Stromal cell of bone marrow (primary cell): Measurements from ENCODE around the gene GON4L.
"Not testable (repeated sequence)": the region's sequence is repeated elsewhere in the genome, so short reads cannot be mapped to it uniquely, and the experiment has no call there.

ENCODE experiments used
- DNase-seq: peaks from one replicate; pipeline ENCODE4 v3.0.0-alpha.2; 2012; ENCODE audit warnings: low read depth

Gene GON4L, protein sequence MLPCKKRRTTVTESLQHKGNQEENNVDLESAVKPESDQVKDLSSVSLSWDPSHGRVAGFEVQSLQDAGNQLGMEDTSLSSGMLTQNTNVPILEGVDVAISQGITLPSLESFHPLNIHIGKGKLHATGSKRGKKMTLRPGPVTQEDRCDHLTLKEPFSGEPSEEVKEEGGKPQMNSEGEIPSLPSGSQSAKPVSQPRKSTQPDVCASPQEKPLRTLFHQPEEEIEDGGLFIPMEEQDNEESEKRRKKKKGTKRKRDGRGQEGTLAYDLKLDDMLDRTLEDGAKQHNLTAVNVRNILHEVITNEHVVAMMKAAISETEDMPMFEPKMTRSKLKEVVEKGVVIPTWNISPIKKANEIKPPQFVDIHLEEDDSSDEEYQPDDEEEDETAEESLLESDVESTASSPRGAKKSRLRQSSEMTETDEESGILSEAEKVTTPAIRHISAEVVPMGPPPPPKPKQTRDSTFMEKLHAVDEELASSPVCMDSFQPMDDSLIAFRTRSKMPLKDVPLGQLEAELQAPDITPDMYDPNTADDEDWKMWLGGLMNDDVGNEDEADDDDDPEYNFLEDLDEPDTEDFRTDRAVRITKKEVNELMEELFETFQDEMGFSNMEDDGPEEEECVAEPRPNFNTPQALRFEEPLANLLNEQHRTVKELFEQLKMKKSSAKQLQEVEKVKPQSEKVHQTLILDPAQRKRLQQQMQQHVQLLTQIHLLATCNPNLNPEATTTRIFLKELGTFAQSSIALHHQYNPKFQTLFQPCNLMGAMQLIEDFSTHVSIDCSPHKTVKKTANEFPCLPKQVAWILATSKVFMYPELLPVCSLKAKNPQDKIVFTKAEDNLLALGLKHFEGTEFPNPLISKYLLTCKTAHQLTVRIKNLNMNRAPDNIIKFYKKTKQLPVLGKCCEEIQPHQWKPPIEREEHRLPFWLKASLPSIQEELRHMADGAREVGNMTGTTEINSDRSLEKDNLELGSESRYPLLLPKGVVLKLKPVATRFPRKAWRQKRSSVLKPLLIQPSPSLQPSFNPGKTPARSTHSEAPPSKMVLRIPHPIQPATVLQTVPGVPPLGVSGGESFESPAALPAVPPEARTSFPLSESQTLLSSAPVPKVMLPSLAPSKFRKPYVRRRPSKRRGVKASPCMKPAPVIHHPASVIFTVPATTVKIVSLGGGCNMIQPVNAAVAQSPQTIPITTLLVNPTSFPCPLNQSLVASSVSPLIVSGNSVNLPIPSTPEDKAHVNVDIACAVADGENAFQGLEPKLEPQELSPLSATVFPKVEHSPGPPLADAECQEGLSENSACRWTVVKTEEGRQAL (N-terminal part only)

DNA sequence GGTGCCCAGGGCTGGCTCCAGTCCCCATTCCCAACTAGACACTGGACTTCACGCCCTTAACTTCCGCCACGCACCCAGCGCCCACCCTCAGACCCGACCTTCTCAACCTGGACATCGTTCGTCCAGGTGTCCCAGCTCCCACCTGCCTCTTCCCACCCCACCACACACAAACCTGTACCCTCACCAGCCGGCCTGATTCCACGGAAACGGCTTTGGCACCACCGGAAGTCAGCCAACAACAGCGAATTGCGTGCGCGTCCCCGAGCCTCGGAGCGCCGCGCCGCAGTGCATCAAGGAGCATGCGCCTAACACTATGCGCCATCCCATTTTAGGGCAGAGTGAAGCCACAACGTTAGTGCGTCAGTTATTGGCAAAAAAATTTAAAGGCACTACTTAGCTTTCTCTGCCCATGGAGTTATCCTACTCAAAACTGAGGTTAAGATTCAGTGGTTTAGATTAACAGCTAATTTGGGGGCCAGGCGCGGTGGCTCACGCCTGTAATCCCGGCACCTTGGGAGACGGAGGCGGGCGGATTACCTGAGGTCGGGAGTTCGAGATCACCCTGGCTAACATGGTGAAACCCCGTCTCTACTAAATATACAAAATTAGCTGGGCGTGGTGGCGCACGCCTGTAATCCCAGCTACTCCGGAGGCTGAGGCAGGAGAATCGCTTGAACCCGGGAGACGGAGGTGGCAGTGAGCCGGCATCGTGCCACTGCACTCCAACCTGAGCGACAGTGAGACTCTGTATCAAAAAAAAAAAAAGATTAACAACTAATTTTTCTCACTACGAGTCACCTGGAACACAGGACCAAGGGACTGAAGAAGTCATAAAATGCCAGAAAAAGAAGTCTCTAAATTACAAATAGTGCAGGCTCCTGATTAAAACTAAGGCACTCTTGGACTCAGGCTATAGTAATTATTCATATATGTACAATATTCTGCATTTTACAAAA lies at the start of gene GON4L:
TSS of gene GON4L (minus strand) at position 240 of the 956 bp plus-strand sequence. CDS start 3,434 bp downstream, outside the sequence.
- DNase-seq = peak; percentile 88

DNA sequence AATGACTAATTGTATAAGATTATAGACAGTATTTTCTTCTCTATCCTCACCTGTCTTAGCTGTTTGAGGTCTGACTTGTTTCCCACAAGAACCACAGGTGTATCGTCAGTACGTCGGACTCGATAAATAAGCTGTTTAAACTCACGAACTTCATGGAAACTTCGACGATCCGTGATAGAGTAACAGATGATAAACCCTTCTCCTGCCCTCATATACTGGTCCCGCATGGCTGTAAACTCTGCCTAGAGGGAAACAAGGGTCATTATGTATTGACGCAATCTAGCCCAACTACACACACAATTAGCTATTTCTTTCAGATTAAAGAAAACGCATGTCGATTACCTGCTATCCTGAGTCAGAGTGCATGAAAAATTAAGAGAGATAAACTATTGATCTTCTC lies 47.2 kb upstream of the GON4L start:
- DNase-seq = no peak

DNA sequence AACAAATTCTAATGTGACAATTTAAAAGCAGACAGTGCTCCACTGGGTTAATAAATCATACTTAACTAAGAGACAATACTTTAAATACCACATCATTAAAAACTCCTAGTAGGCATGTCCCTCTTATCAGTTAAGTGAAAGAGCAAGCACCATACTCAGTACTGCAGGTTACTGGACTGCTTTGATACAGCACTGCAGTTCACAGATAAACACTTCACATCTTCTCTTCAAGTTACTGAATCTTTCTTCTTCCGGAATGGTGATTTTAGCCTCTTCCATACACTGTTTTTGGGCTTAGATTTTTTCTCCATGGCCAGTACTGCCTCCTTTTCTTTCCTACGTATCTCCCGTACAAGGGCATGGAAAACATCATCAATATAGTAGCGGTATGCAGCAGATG lies 43.1 kb upstream of the GON4L start:
- no peak for DNase-seq

DNA sequence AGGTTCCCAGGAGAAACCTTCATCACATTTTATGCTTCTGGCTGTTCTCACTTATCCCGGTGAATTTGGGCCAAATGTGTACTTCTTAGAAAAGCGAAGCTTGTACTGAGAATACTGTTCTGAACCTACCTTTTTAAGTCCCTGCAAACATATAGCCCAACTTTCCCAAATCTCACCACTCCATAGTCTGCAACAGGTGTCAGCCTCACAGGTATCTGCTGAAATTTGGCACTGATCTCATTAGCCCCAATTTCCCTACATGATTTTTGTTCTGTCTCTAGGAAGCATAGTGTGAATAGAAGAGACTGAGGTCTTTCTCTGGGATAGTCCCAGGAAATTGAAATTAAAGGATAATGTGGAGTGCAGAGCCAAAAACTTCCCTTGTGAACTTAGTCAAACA lies 42.7 kb upstream of the GON4L start:
- DNase-seq = no peak

DNA sequence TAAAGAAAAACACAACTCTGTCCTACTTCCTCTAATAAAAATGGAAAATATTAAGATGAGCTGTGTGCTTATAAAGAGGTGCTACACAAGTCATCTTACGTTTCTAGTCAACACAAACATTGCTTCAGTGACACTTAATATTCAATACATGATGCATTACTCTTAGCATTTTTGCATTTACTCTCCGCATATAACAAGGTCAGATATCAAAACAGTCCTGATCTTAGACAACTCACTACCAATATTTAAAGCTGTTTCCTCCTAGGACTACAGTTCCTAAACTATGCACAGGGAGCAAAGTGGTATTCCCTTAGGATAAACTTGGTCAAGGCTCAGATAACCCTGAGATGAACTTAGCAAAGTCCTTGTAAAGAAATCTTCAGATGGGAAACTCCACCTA lies 41.9 kb upstream of the GON4L start:
- DNase-seq = no peak

DNA sequence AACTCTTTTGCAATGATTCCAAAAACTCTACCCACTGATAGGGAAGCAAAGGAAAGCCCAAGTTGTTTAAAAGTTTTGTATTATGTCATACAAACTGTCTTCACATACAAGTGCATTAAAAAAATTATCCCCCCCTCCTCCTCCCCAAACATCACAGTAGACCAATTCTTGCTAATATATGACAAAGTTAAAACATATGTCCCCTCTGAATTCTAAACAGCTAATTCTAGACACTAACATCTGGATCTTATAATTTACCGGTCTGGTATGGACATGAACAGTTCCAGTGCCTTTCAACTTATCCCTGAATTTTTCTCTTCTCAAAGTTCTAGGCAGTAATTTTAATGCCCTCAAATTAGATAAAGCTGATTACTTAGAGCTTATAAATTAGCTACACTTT lies 40.7 kb upstream of the GON4L start:
- no peak for DNase-seq

DNA sequence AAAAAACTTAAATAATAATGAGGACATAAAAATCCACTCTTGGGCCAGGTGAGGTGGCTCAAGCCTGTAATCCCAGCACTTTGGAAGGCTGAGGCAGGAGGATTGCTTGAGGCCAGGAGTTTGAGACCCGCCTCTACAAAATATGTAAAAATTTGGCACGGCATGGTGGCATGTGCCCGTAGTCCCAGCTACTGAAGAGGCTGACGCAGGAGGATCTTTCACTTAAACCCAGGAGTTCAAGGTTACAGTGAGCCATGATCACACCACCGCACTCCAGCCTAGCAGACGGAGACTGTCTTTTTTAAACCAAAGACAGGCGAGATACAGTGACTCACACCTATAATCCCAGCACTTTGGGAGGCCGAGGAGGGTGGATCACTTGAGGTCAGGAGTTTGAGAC lies 39.5 kb upstream of the GON4L start:
- DNase-seq = not testable (repeated sequence)

DNA sequence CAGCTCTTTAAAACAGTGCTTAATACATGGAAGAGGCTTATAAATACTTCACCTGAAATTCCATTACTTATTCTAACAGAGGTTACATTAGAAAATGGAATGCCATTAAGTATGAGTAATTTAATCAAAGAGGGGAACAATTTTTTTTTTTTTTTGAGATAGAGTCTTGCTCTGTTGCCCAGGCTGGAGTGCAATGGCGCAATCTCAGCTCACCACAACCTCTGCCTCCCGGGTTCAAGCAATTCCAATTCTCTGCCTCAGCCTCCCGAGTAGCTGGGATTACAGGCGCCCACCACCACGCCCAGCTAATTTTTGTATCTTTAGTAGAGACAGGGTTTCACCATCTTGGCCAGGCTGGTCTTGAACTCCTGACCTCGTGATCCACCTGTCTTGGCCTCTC lies 38.6 kb upstream of the GON4L start:
- not testable (repeated sequence) for DNase-seq

DNA sequence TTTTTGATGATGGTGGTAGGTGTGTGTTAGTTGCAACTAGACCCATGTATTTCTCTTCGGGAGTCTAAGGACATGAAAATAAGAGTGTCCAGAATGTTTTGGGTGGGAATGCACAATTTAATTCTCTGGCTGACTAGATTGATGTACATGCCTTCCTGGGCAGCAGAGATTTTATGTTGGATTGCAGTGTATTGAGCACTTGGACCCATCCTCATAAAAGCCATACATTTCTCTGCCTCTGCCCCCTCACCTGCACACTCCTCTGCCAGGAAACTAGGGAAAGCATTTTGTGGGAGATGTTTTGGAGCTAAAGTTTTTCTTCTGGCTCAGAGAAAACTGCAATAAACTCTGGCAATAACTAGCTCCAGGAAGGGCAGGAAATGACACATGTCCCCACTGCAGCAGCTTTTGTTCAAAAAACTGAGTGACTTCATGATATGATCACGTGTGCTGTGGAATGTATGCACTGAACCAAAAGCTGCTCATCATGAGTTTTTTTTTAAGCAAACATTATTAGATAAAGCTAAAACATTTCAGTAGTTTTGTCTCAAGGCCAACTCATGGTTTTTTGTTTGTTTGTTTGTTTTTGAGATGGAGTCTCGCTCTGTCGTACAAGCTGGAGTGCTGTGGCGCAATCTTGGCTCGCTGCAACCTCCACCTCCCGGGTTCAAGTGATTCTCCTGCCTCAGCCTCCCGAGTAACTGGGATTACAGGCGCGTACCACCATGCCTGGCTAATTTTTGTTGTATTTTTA lies 36.6 kb upstream of the GON4L start:
- DNase-seq = peak; percentile 70

DNA sequence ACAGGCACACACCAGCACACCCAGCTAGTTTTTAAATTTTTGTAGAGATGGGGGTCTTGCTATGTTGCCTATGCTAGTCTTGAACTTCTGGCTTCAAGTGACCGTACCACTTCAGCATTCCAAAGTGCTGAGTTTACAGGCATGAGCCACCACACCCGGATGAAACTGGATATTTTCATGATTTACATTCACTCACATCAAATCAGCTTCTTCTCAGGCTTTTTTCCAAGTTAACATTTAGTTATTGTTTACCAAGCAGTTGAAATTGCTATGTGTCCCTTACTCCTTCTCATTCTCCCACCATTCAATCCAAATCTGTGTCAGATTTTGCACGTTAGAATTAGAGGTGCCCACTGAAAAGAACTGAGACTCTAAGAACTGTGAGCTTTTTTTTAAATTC lies 35.8 kb upstream of the GON4L start:
- DNase-seq = no peak

DNA sequence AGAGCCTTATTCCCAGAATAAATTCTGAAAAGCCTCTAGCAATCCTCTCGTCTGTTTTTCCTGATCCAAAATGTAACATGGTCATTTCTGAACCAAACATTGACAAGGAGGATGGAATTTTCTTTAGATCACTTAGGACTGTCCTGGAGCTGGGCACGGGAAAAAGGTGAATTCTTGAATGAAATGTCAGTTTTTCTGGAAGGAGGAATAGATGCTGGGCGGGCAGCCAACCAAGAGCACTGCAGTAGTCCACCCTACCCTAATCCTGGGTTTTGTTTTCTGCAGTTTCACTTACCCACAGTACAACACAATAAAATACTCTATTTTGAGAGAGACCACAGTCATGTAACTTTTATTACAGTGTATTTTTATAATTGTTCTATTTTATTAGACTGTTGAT lies 33.2 kb upstream of the GON4L start:
- DNase-seq = no peak

DNA sequence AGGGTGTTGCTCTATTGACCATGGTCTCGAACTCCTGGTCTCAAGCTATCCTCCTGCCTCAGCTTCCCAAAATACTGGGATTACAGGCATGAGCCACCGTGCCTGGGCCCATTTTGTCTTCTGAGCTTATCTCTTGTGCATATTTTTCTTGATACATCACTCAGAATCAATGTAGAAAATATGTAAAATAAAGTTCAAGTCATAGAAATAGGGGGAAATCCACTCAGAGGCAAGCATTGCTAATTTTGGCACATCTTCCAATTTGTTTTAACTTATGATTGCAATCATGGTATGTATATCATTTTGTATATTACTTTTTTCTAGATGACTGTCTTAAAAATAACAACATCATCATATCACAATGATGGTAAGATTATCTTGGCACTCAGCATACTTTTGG lies 32.6 kb upstream of the GON4L start:
- DNase-seq = no peak

DNA sequence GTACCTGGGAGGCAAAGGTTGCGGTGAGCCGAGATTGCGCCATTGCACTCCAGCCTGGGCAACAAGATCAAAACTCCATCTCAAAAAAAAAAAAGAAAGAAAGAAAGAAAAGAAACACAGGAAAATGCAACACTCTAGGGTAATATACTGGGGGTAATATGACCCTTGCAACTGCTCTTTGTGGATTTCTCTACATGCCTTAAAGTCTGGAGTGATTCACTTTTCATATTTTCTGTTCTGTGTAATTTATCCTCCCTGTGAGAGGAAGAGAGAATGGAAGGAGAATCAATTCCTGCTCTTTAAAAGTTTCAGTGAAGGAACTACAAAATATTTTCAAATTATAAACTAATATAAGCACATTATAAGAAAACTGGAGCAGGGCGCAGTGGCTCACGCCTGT lies 31.5 kb upstream of the GON4L start:
- DNase-seq = no peak

DNA sequence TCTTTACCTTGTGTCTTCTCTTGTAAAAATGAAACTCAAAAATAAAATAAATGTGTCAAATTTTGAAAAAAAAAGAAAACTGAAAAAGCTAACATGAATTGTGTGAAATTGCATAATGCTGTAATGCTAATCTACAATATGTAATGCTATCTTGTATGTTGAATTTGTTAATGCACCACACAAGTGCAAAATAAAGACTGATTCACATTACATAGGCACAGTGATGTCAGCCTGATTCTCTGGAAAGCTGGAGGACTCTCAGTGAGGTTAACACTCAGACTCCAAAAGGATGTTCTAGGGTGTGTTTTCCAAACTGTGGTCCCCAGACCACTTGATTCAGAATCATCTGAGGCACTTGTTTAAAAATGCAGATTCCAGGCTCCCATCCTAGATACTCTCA lies 28.0 kb upstream of the GON4L start:
- no peak for DNase-seq

DNA sequence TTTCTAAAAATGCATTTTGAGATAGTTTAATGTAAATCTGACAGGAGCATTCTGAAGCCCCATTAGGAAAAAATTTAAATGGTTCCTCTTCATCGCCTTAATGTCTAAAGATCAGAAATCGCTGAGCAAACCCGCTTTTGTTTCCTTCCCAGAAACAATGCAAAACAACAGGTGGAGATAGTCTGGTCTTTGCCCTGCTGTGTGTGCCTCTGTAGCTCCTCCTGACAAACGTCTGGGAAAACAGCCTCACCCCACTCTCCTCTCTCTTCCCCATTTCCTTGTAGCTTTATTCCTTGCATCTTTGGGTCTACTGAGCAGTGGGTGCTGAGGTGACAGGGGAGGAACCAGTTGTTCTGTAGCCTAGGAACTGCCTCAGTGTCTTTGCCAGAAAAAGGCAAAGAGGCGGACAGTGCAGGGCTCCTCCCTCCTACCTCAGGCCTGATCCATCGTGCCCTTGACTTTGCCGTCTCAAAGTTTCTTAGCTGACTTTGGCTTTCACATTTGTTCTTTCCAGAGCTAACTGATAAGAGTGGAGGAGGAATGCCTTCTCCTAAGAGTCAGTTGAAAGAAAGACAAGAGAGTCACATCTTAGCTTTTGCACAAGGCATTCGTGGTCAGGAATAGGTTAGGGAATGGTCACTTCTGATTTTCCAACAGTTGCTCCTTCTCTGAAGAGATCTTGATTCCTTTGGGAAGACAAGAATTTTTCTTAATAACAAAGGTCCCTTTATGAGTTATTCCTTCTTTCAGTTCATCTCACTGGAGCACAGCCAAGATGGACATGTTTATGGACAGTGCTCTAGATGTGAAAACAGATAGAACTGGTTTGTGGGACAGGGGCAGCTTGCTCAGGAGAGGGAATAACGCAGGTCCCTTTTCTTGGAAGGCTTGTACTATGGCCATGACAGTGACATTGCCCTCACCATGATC lies 27.3 kb upstream of the GON4L start:
- no peak for DNase-seq

DNA sequence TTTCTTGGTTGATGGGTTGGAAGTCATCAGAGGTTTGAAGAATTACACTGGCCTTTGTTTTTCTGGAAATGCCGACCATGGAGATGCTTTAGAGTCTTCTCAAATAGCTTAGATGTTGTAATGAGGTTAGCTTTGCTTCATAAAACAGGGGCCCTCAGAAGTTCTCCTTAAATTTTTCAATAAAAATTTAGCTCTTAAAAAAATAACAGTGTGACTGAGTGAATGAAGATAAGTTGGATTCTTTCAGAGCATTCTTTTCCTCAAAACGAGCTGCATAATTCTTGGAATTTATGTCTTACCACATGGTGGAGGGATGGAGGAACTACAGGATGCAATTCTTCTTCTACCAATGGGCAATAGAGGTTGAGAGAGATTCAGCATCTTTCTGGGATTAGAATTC lies 25.8 kb upstream of the GON4L start:
- DNase-seq = no peak

DNA sequence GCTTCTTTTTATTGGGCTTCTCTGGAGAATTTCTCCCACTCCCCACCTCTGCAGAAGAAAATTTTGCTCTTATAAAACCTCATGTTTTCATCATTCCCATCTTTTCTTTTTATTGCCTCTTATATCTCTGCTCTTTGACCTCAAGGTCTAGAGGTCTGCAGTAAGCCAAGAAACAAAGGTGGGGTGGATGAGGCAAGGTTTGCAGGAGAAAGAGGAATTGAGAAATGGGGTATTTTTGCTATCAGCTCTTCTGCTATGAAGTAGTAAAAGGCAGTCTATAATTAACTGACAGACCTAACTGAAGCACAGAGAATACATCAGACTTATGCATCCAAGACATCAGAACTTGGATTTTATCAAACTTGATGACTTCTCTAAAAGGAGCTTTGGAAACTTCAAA lies 25.2 kb upstream of the GON4L start:
- DNase-seq = no peak

DNA sequence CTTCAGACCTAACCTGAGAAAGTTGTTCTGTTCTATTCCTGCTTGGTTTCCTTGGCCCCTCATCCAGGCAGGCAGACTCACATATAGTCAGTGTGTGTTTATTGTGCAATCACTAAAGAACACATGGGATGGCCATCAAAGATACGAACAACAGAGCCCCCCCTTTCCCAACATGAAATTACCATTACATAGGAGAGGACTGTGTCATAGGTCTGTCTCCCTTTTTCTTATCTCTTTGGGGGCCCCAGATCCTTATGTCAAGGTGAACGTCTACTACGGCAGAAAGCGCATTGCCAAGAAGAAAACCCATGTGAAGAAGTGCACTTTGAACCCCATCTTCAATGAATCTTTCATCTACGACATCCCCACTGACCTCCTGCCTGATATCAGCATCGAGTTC lies 23.9 kb upstream of the GON4L start:
- DNase-seq = no peak

DNA sequence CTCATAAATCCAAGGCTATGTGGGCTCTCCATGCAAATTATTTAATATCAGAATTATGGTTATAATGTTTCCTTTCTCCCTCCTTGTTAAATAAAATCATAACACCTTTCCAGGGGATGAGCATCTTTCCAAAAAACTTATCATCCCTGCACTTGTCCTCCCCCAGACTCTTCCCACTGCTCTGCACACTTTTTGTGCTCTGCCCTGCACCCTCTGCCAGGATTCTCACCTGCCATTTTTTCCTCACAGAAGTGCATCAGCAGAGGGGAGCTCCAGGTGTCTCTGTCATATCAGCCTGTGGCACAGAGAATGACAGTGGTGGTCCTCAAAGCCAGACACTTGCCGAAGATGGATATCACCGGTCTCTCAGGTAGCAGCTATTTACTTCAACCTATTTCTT lies 23.2 kb upstream of the GON4L start:
- no peak for DNase-seq
